ENCODE measurements around the gene SLC12A6. TPM values are rescaled to one million over a fixed set of nuclear protein-coding genes. Genes with fewer than 3 reads are reported as not detected.
A peak's percentile ranks its signal among the peaks of the same experiment; 100 is the strongest.

SLC12A6 gene
- polyA plus RNA-seq, 1 experiment = 19.1 TPM

- POLR2A ChIA-PET = interaction anchor here (1.4 kb wide), 1 partner anchor 31 kb away, joined by 3 read pairs; the partner anchor contains the start of gene LPCAT4
- no peaks in the 10 kb centered on the region for H3K27me3 ChIP-seq (ENCODE audit: control insufficient read depth, insufficient read depth, low read length)
- CTCF ChIA-PET = interaction anchor here (2.1 kb wide), 1 partner anchor 226 kb away, joined by 5 read pairs; no protein-coding TSS in a partner anchor
- no peak for TF ChIP-seq CTCF (IDR thresholded peaks at IDR 0.05; ENCODE audit: low read depth, low read length)
- no peaks in the 10 kb centered on the region; the same call in 1 of the 2 replicates for H3K9me3 ChIP-seq (ENCODE audit: control insufficient read depth, insufficient read depth, low read length)
- no peak overlapping the region for H3K27ac ChIP-seq (ENCODE audit: low read depth, low read length)
- H3K4me3 ChIP-seq (ENCODE audit: low read depth, low read length) = peak overlapping the region; percentile 92
- no peak for DNase-seq (ENCODE audit: low read depth, low spot score)
Observed at GRCh38 chr15:34336231-34336990, 1.2 kb downstream of the SLC12A6 start.

- DNase-seq (ENCODE audit: low read depth, low spot score) = no peak
- Histone ChIP-seq H3K27me3 (ENCODE audit: control insufficient read depth, insufficient read depth, low read length) (no peaks in the 10 kb centered on the region), H3K4me3 (ENCODE audit: low read depth, low read length) (no peak overlapping the region), H3K27ac (ENCODE audit: low read depth, low read length) (no peak overlapping the region), H3K9me3 (ENCODE audit: control insufficient read depth, insufficient read depth, low read length) (no peaks in the 10 kb centered on the region; the same call in 1 of the 2 replicates)
- TF ChIP-seq CTCF (IDR thresholded peaks at IDR 0.05; ENCODE audit: low read depth, low read length) = no peak
- ChIA-PET CTCF (no interaction called here), POLR2A (no interaction called here)
Observed at GRCh38 chr15:34335176-34336032, 2.2 kb downstream of the SLC12A6 start.

GRCh38 chr15:34334672-34335071 lies 2.9 kb downstream of the SLC12A6 start:
- Histone ChIP-seq H3K9me3 (ENCODE audit: control insufficient read depth, insufficient read depth, low read length) (no peaks in the 10 kb centered on the region; the same call in 1 of the 2 replicates), H3K4me3 (ENCODE audit: low read depth, low read length) (no peak overlapping the region), H3K27ac (ENCODE audit: low read depth, low read length) (no peak overlapping the region), H3K27me3 (ENCODE audit: control insufficient read depth, insufficient read depth, low read length) (no peaks in the 10 kb centered on the region)
- ChIA-PET POLR2A (interaction anchor here (0.6 kb wide), 1 partner anchor 35 kb away, joined by 4 read pairs; no protein-coding TSS in a partner anchor), CTCF (interaction anchor here (1.8 kb wide), 1 partner anchor 9 kb away, joined by 7 read pairs; the partner anchor contains the start of genes NOP10 and NUTM1)
- no peak for TF ChIP-seq CTCF (IDR thresholded peaks at IDR 0.05; ENCODE audit: low read depth, low read length)
- no peak for DNase-seq (ENCODE audit: low read depth, low spot score)

- CTCF ChIA-PET = interaction anchor here (1.8 kb wide), 1 partner anchor 11 kb away, joined by 7 read pairs; the partner anchor contains the start of genes NOP10 and NUTM1
- Histone ChIP-seq H3K27me3 (ENCODE audit: control insufficient read depth, insufficient read depth, low read length) (no peaks in the 10 kb centered on the region), H3K27ac (ENCODE audit: low read depth, low read length) (no peak overlapping the region), H3K4me3 (ENCODE audit: low read depth, low read length) (no peak overlapping the region), H3K9me3 (ENCODE audit: control insufficient read depth, insufficient read depth, low read length) (no peaks in the 10 kb centered on the region; the same call in 1 of the 2 replicates)
- no peak for DNase-seq (ENCODE audit: low read depth, low spot score)
- POLR2A ChIA-PET = no interaction called here
- TF ChIP-seq CTCF (IDR thresholded peaks at IDR 0.05; ENCODE audit: low read depth, low read length) = no peak
Observed at GRCh38 chr15:34332553-34333120, 4.9 kb downstream of the SLC12A6 start.

All from AG04450 (cell line).